Measurements from ENCODE around the gene SLC5A8.
"Not testable (repeated sequence)": the region's sequence is repeated elsewhere in the genome, so short reads cannot be mapped to it uniquely, and the experiment has no call there.

SLC5A8 gene

GRCh38 chr12:101168001-101168400 lies 42.0 kb downstream of the SLC5A8 start:
- no peak for ATAC-seq

GRCh38 chr12:101166866-101167265 lies 43.2 kb downstream of the SLC5A8 start:
- ATAC-seq, result no peak

GRCh38 chr12:101165319-101165718 lies 44.7 kb downstream of the SLC5A8 start:
- no peak for ATAC-seq

GRCh38 chr12:101145777-101146431 lies 64.1 kb downstream of the SLC5A8 start:
- not testable (repeated sequence) for ATAC-seq

- no peak for ATAC-seq
These were observed 82.4 kb downstream of the SLC5A8 start for GRCh38 chr12:101127521-101128219.

- ATAC-seq, result no peak
These were observed 92.2 kb downstream of the SLC5A8 start for GRCh38 chr12:101117842-101118241.

GRCh38 chr12:101116911-101117310 lies 93.1 kb downstream of the SLC5A8 start:
- no peak for ATAC-seq

GRCh38 chr12:101115326-101115725 lies 94.7 kb downstream of the SLC5A8 start:
- no peak for ATAC-seq

GRCh38 chr12:101111441-101111840 lies 98.6 kb downstream of the SLC5A8 start:
- ATAC-seq, result no peak

GRCh38 chr12:101110866-101111265 lies 99.2 kb downstream of the SLC5A8 start:
- ATAC-seq, result no peak

GRCh38 chr12:101108130-101108529 lies 101.9 kb downstream of the SLC5A8 start:
- no peak for ATAC-seq

- no peak for ATAC-seq
These were observed 102.8 kb downstream of the SLC5A8 start for GRCh38 chr12:101107032-101107763.
